HG03565 (cell line): Measurements from ENCODE around the gene GNAZ.

Source experiments
- ATAC-seq: cut with Tn5 transposase; IDR thresholded peaks from one replicate; pipeline ENCODE4 v1.9.1; 2021; ENCODE audit warnings: mild to moderate bottlenecking, moderate library complexity; ENCODE audit not compliant: unreplicated experiment

Gene GNAZ

GRCh38 chr22:23091760-23092159 is 21.4 kb downstream of the GNAZ start:
- ATAC-seq, result no peak

GRCh38 chr22:23092217-23092955 is 22.1 kb downstream of the GNAZ start:
- ATAC-seq, result no peak

GRCh38 chr22:23093051-23093788 is 22.9 kb downstream of the GNAZ start:
- ATAC-seq, result no peak

GRCh38 chr22:23094260-23094659 is 23.9 kb downstream of the GNAZ start:
- no peak for ATAC-seq

- ATAC-seq, result no peak
Observed at GRCh38 chr22:23094695-23095681, 24.7 kb downstream of the GNAZ start.

- no peak for ATAC-seq
Observed at GRCh38 chr22:23095733-23096342, 25.5 kb downstream of the GNAZ start.

- ATAC-seq, result no peak
Observed at GRCh38 chr22:23097412-23098229, 27.3 kb downstream of the GNAZ start.

GRCh38 chr22:23098230-23098705 is 27.9 kb downstream of the GNAZ start:
- no peak for ATAC-seq

- ATAC-seq, result no peak
Observed at GRCh38 chr22:23098718-23099530, 28.6 kb downstream of the GNAZ start.

- no peak for ATAC-seq
Observed at GRCh38 chr22:23099531-23099804, 29.1 kb downstream of the GNAZ start.

GRCh38 chr22:23100124-23100801 is 29.9 kb downstream of the GNAZ start:
- ATAC-seq, result no peak

GRCh38 chr22:23101524-23101923 is 31.2 kb downstream of the GNAZ start:
- no peak for ATAC-seq

- ATAC-seq, result no peak
Observed at GRCh38 chr22:23102002-23102655, 31.8 kb downstream of the GNAZ start.

GRCh38 chr22:23102776-23103175 is 32.5 kb downstream of the GNAZ start:
- no peak for ATAC-seq

- ATAC-seq, result no peak
Observed at GRCh38 chr22:23103199-23103954, 33.1 kb downstream of the GNAZ start.

- ATAC-seq, result no peak
Observed at GRCh38 chr22:23104187-23104971, 34.1 kb downstream of the GNAZ start.

- ATAC-seq, result no peak
Observed at GRCh38 chr22:23105304-23105703, 35.0 kb downstream of the GNAZ start.
